Ishikawa (cell line): ENCODE measurements around the gene SCYL1.

Experiments
- CEBPB ChIP-seq: IDR thresholded peaks from 2 replicates; pipeline ENCODE4 v1.6.1; 2012
- CREB1 ChIP-seq: IDR thresholded peaks from 2 replicates; pipeline ENCODE4 v1.6.1; 2012; ENCODE audit warnings: low read depth
- EGR1 ChIP-seq: IDR thresholded peaks from 2 replicates; pipeline ENCODE4 v1.6.1; 2012
- EP300 ChIP-seq: IDR thresholded peaks from 2 replicates; pipeline ENCODE4 v1.6.1; 2012; ENCODE audit warnings: borderline replicate concordance
- FOXM1 ChIP-seq: IDR thresholded peaks from 2 replicates; pipeline ENCODE4 v1.6.1; 2012; ENCODE audit warnings: low read depth, borderline replicate concordance
- MAX ChIP-seq: IDR thresholded peaks from 2 replicates; pipeline ENCODE4 v1.6.1; 2012
- NFIC ChIP-seq: IDR thresholded peaks from 2 replicates; pipeline ENCODE4 v1.6.1; 2012
- RAD21 ChIP-seq: IDR thresholded peaks from 2 replicates; pipeline ENCODE4 v1.6.1; 2012; ENCODE audit warnings: low read depth
- REST ChIP-seq: IDR thresholded peaks from 2 replicates; pipeline ENCODE4 v1.6.1; 2012; ENCODE audit warnings: low read depth, mild to moderate bottlenecking
- TAF1 ChIP-seq: IDR thresholded peaks from 2 replicates; pipeline ENCODE4 v1.6.1; 2012; ENCODE audit warnings: low read depth, mild to moderate bottlenecking
- TCF12 ChIP-seq: IDR thresholded peaks from 2 replicates; pipeline ENCODE4 v1.6.1; 2012; ENCODE audit warnings: low read depth
- TEAD4 ChIP-seq: IDR thresholded peaks from 2 replicates; pipeline ENCODE4 v1.6.1; 2012
- USF1 ChIP-seq: IDR thresholded peaks from 2 replicates; pipeline ENCODE4 v1.6.1; 2012
- YY1 ChIP-seq: IDR thresholded peaks from 2 replicates; pipeline ENCODE4 v1.6.1; 2012; ENCODE audit warnings: low read depth
- ZBTB7A ChIP-seq: IDR thresholded peaks from 2 replicates; pipeline ENCODE4 v1.6.1; 2012; ENCODE audit warnings: low read depth

SCYL1 gene

DNA sequence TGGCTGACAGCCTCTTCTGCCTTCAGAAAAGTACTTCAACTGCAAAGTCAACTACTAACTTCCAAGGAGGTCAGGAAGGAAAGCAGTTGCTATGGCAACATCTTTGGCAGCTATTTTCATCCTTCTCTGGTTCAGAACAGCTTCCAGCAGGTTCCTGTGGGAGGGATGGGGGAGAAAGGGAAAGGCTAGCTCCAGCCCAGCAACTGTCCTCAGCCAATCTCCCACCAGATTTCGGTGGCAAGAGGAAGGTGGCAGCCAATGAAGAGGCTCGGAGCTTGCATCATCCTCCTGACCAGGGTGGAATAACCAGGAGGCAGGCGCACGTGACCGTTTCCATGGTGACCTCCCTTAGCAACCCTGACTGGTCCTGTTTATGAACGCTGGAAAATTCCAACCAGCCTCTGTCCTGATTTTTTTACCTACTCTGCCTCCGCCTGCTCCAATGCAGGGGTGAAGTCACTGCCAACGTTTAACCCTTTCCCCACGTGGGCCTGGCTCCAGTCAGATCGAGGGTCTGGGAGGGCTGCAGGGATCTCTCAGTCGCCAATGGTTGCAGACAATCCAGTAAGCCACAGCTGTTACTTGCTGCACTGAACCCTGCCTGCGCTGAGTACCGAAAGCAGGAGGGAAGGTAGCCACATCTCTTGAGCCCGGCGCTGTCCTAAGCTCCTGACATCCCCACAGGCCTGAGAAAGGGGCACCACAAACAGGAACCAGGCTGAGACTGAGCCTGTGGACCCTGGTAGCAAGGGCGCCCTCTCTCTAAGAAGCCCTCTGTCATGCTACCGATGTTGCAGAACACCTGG, 37.2 kb upstream of the SCYL1 start:
- 0 out of 2 replicates have a peak, but pooled peaks have one; percentile 25 for TF ChIP-seq EGR1
- peak; percentile 95 for TF ChIP-seq CEBPB
- TF ChIP-seq TCF12, result peak; percentile 81
- TF ChIP-seq YY1, result peak; percentile 73
- no peak for TF ChIP-seq NFIC
- TF ChIP-seq TAF1, result no peak
- 0 out of 2 replicates have a peak, but pooled peaks have one; percentile 5 for TF ChIP-seq CREB1
- TF ChIP-seq TEAD4, result peak; percentile 74
- peak; percentile 99 for TF ChIP-seq USF1
- TF ChIP-seq REST, result no peak
- peak; percentile 59; the same call in 1 of the 2 replicates for TF ChIP-seq FOXM1
- TF ChIP-seq EP300, result peak; percentile 88
- TF ChIP-seq RAD21, result peak; percentile 7; the same call in 1 of the 2 replicates
- peak; percentile 66 for TF ChIP-seq MAX
- TF ChIP-seq ZBTB7A, result peak; percentile 85

DNA sequence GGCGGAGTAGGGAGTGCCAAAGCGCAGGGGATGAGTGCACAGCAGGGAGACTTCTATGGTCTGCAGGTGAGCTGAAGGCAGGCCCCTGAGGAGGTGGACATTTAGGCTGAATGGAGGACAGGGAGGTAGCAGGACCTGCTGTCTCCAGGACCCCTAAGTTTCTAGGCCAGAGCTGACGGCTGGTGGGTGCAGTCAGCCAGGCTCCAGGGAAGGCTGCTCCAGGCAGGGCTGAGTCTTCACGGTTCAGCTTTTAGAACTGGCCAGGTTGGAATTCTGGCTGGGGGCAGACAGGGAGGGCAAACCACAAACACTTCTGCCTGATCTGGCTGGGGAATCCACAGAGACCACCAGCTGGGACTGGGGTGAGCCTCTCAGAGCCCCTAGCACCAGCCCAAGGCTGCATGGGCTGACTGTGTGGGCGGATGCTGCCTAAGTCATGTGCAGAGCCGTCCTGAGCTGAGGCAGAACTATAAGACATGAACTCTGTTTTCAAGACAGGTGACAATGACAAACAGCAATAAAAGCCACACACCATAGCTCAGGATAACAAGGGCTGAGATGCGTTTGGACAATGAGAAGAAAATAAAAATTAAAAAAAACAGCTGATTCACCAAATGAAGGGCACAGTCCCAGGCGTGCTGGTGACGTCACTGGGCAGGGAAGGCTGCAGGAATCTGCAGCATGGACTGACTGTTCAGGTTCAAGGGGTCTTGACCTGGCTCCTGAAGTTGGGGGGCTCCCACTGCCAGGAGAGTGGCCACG, 36.4 kb upstream of the SCYL1 start:
- TF ChIP-seq USF1, result peak; percentile 26
- TF ChIP-seq REST, result no peak
- TF ChIP-seq CEBPB, result no peak
- peak; percentile 91 for TF ChIP-seq EGR1
- no peak for TF ChIP-seq NFIC
- peak; percentile 14; the same call in 1 of the 2 replicates for TF ChIP-seq TEAD4
- no peak for TF ChIP-seq YY1
- no peak for TF ChIP-seq TAF1
- no peak for TF ChIP-seq MAX
- peak; percentile 51 for TF ChIP-seq CREB1
- no peak for TF ChIP-seq EP300

DNA sequence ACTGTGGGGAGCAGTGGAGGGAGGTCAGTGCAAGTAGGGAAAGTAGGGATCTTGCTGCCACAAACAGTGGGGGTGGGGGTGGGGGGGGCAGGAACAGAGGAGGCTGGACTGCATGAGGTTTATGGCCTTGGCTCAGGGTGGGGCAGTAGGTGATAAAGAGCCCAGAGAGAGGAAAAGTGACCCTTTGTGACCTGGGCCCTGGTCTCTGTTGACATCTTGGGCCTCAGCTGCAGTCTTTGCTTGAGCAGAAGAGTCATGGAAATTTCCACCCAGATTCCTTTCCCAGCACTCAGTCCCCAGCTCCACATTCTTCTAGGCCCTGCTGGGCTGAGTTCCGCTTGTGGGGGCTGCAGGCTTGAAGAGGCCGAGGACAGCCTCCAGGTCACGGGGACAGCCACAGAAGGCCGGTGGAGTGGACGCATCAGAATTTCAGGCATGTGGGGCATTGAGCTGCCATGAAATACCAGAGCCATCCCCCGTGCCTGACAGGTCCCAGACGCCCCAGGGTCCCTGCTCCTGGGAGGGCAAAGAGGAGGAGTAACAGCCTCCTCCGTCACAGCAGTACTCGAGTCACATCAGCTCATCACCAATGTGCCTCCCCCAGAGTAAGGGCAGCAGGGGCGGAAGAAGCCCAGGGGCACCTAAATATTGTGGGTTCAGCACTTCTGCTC, 35.7 kb upstream of the SCYL1 start:
- TF ChIP-seq RAD21, result no peak; the same call in 1 of the 2 replicates
- no peak for TF ChIP-seq TAF1
- TF ChIP-seq TCF12, result peak; percentile 16; the same call in 1 of the 2 replicates
- no peak for TF ChIP-seq NFIC
- no peak for TF ChIP-seq ZBTB7A
- TF ChIP-seq FOXM1, result no peak
- TF ChIP-seq CREB1, result no peak
- TF ChIP-seq CEBPB, result no peak
- TF ChIP-seq USF1, result no peak; the same call in 1 of the 2 replicates
- no peak for TF ChIP-seq MAX
- TF ChIP-seq YY1, result 0 out of 2 replicates have a peak, but pooled peaks have one; percentile 20
- TF ChIP-seq REST, result no peak
- 0 out of 2 replicates have a peak, but pooled peaks have one; percentile 63 for TF ChIP-seq EP300
- TF ChIP-seq EGR1, result no peak
- TF ChIP-seq TEAD4, result peak; percentile 75; the same call in 1 of the 2 replicates
